ENCODE measurements around the gene ADAMTS10. TPM values are rescaled to one million over a fixed set of nuclear protein-coding genes. Genes with fewer than 3 reads are reported as not detected.

ADAMTS10 gene
- total RNA-seq, 3 donors from 2014 or later = 23.4 to 68.2 (median 48.2) TPM

- DNase-seq (ENCODE audit: low spot score in 2 of 2) = no peak
- Histone ChIP-seq H3K27me3 (no peaks in the 10 kb centered on the region), H3K36me3 (no peaks in the 10 kb centered on the region), H3K4me1 (no peaks in the 10 kb centered on the region), H3K4me3 (no peak overlapping the region), H3K27ac (no peak overlapping the region), H3K9me3 (no peaks in the 10 kb centered on the region)
- intact Hi-C loops (cut with DNase I; ENCODE audit: low total_unique reads) = no loop called here
- TF ChIP-seq CTCF (IDR thresholded peaks at IDR 0.05) (no peak), POLR2AphosphoS5 (IDR thresholded peaks at IDR 0.05) (no peak), POLR2A (IDR thresholded peaks at IDR 0.05) (no peak)
Observed at GRCh38 chr19:8550070-8550469, 60.4 kb downstream of the ADAMTS10 start.

GRCh38 chr19:8545743-8546142, 64.8 kb downstream of the ADAMTS10 start:
- Histone ChIP-seq H3K27me3 (no peaks in the 10 kb centered on the region), H3K36me3 (no peaks in the 10 kb centered on the region), H3K4me1 (no peaks in the 10 kb centered on the region), H3K27ac (no peak overlapping the region), H3K9me3 (no peaks in the 10 kb centered on the region), H3K4me3 (no peak overlapping the region)
- no peak for DNase-seq (ENCODE audit: low spot score in 2 of 2)
- intact Hi-C loops (cut with DNase I; ENCODE audit: low total_unique reads) = loop anchor here (5.0 kb wide), 1 partner anchor 1872 kb away; no protein-coding TSS in a partner anchor
- TF ChIP-seq POLR2A (IDR thresholded peaks at IDR 0.05) (no peak), CTCF (IDR thresholded peaks at IDR 0.05) (no peak), POLR2AphosphoS5 (IDR thresholded peaks at IDR 0.05) (no peak)

- TF ChIP-seq POLR2A (IDR thresholded peaks at IDR 0.05) (no peak), CTCF (IDR thresholded peaks at IDR 0.05) (no peak), POLR2AphosphoS5 (IDR thresholded peaks at IDR 0.05) (no peak)
- H3K9me3 ChIP-seq = no peaks in the 10 kb centered on the region
- no peak for DNase-seq (ENCODE audit: low spot score in 2 of 2)
- H3K36me3 ChIP-seq = no peaks in the 10 kb centered on the region
- no peak overlapping the region for H3K27ac ChIP-seq
- H3K27me3 ChIP-seq = no peaks in the 10 kb centered on the region
- intact Hi-C loops (cut with DNase I; ENCODE audit: low total_unique reads) = no loop called here
- no peak overlapping the region for H3K4me3 ChIP-seq
- no peaks in the 10 kb centered on the region for H3K4me1 ChIP-seq
Observed at GRCh38 chr19:8544168-8544567, 66.3 kb downstream of the ADAMTS10 start.

GRCh38 chr19:8539621-8540149, 70.8 kb downstream of the ADAMTS10 start:
- intact Hi-C loops (cut with DNase I; ENCODE audit: low total_unique reads) = no loop called here
- Histone ChIP-seq H3K4me1 (no peaks in the 10 kb centered on the region), H3K27ac (no peak overlapping the region), H3K9me3 (no peaks in the 10 kb centered on the region), H3K27me3 (no peaks in the 10 kb centered on the region), H3K36me3 (no peaks in the 10 kb centered on the region), H3K4me3 (no peak overlapping the region)
- TF ChIP-seq POLR2AphosphoS5 (IDR thresholded peaks at IDR 0.05) (no peak), CTCF (IDR thresholded peaks at IDR 0.05) (no peak), POLR2A (IDR thresholded peaks at IDR 0.05) (no peak)
- DNase-seq (ENCODE audit: low spot score in 2 of 2) = no peak

- H3K4me1 ChIP-seq = no peaks in the 10 kb centered on the region
- no peak overlapping the region for H3K27ac ChIP-seq
- DNase-seq (ENCODE audit: low spot score in 2 of 2) = no peak
- no peaks in the 10 kb centered on the region for H3K27me3 ChIP-seq
- intact Hi-C loops (cut with DNase I; ENCODE audit: low total_unique reads) = no loop called here
- no peaks in the 10 kb centered on the region for H3K36me3 ChIP-seq
- TF ChIP-seq CTCF (IDR thresholded peaks at IDR 0.05) (no peak), POLR2A (IDR thresholded peaks at IDR 0.05) (no peak), POLR2AphosphoS5 (IDR thresholded peaks at IDR 0.05) (no peak)
- H3K9me3 ChIP-seq = no peaks in the 10 kb centered on the region
- no peak overlapping the region for H3K4me3 ChIP-seq
Observed at GRCh38 chr19:8537099-8537498, 73.4 kb downstream of the ADAMTS10 start.
